ENCODE data around the gene KIR3DL3. TPM values are rescaled to one million over a fixed set of nuclear protein-coding genes. Genes with fewer than 3 reads are reported as not detected.
"Not testable (repeated sequence)": the region's sequence is repeated elsewhere in the genome, so short reads cannot be mapped to it uniquely, and the experiment has no call there.

The KIR3DL3 gene
- polyA plus RNA-seq (2013): not detected in 2 replicates

- Histone ChIP-seq H3K79me2 (ENCODE audit: control insufficient read depth, insufficient read depth, low read length, poor library complexity) (no peaks in the 10 kb centered on the region), H3K27ac (ENCODE audit: low read depth, low read length) (no peak within 1 kb of the TSS), H2BK120ac (ENCODE audit: insufficient read depth, low read length, poor library complexity) (no peak within 1 kb of the TSS), H3K23ac (ENCODE audit: low read length) (no peak within 1 kb of the TSS), H3K4me3 (ENCODE audit: low read depth, low read length) (peak within 1 kb of the TSS; percentile 30), H3K18ac (ENCODE audit: low read length) (no peak within 1 kb of the TSS), H4K8ac (ENCODE audit: low read depth, low read length) (no peak within 1 kb of the TSS), H3K4me1 (ENCODE audit: control insufficient read depth in 1 of 2, insufficient read depth in 2 of 2, low read length in 2 of 2) (no peaks in the 10 kb centered on the region), H3K27me3 (ENCODE audit: insufficient read depth, low read length) (no peaks in the 10 kb centered on the region), H2AFZ (ENCODE audit: insufficient read depth, low read length, poor library complexity) (no peak within 1 kb of the TSS), H3K4ac (ENCODE audit: low read depth, low read length) (no peak within 1 kb of the TSS), H3K9ac (ENCODE audit: low read length) (no peak within 1 kb of the TSS), H2BK12ac (ENCODE audit: low read length) (no peak within 1 kb of the TSS), H3K36me3 (ENCODE audit: control insufficient read depth in 1 of 2, insufficient read depth in 2 of 2, low read length in 2 of 2) (no peaks in the 10 kb centered on the region), H3K14ac (ENCODE audit: low read length) (no peak within 1 kb of the TSS), H2AK5ac (ENCODE audit: low read length) (no peak within 1 kb of the TSS), H3K9me3 (ENCODE audit: insufficient read depth, low read depth, low read length) (peaks cover 31% of the 10 kb centered on the region), H4K12ac (ENCODE audit: low read depth, low read length) (no peak within 1 kb of the TSS), H3K4me2 (ENCODE audit: low read length) (no peak within 1 kb of the TSS), H3K79me1 (ENCODE audit: low read length) (no peaks in the 10 kb centered on the region), H2BK5ac (ENCODE audit: low read depth, low read length, poor library complexity) (no peak within 1 kb of the TSS), H4K91ac (ENCODE audit: low read depth, low read length) (no peak within 1 kb of the TSS)
- no peak for DNase-seq
- WGBS (ENCODE audit: extremely low coverage, insufficient coverage, insufficient read length): no CpG with 5 or more reads among the region's 9 CpGs
Observed at GRCh38 chr19:54724142-54724541, at the start of gene KIR3DL3. Gene KIR3DL3 (plus strand): TSS chr19:54724442. CDS start chr19:54724497, 55 bp downstream.

- no CpG with 5 or more reads among the region's 10 CpGs for WGBS (ENCODE audit: extremely low coverage, insufficient coverage, insufficient read length)
- not testable (repeated sequence) for H3K36me3 ChIP-seq (ENCODE audit: control insufficient read depth in 1 of 2, insufficient read depth in 2 of 2, low read length in 2 of 2); H3K4ac ChIP-seq (ENCODE audit: low read depth, low read length); H4K12ac ChIP-seq (ENCODE audit: low read depth, low read length); H3K4me1 ChIP-seq (ENCODE audit: control insufficient read depth in 1 of 2, insufficient read depth in 2 of 2, low read length in 2 of 2); H3K9ac ChIP-seq (ENCODE audit: low read length); H3K18ac ChIP-seq (ENCODE audit: low read length); H3K4me3 ChIP-seq (ENCODE audit: low read depth, low read length); H3K27ac ChIP-seq (ENCODE audit: low read depth, low read length); H3K14ac ChIP-seq (ENCODE audit: low read length); H3K27me3 ChIP-seq (ENCODE audit: insufficient read depth, low read length); H2BK120ac ChIP-seq (ENCODE audit: insufficient read depth, low read length, poor library complexity); H2AK5ac ChIP-seq (ENCODE audit: low read length); H4K91ac ChIP-seq (ENCODE audit: low read depth, low read length); H3K23ac ChIP-seq (ENCODE audit: low read length); H4K8ac ChIP-seq (ENCODE audit: low read depth, low read length); H3K79me2 ChIP-seq (ENCODE audit: control insufficient read depth, insufficient read depth, low read length, poor library complexity); H2AFZ ChIP-seq (ENCODE audit: insufficient read depth, low read length, poor library complexity); H2BK5ac ChIP-seq (ENCODE audit: low read depth, low read length, poor library complexity); H3K4me2 ChIP-seq (ENCODE audit: low read length); H3K79me1 ChIP-seq (ENCODE audit: low read length); H2BK12ac ChIP-seq (ENCODE audit: low read length)
- peak in 1 of 2 donors; percentile 85 for DNase-seq
- peaks cover 17% of the 10 kb centered on the region for H3K9me3 ChIP-seq (ENCODE audit: insufficient read depth, low read depth, low read length)
Observed at GRCh38 chr19:54676210-54676834, 47.9 kb upstream of the KIR3DL3 start.

- no peaks in the 10 kb centered on the region for H3K27me3 ChIP-seq (ENCODE audit: insufficient read depth, low read length)
- no peak overlapping the region for H2AFZ ChIP-seq (ENCODE audit: insufficient read depth, low read length, poor library complexity)
- no peak overlapping the region for H3K4me3 ChIP-seq (ENCODE audit: low read depth, low read length)
- no peak overlapping the region for H2BK12ac ChIP-seq (ENCODE audit: low read length)
- H3K18ac ChIP-seq (ENCODE audit: low read length): no peak overlapping the region
- no peak overlapping the region for H3K27ac ChIP-seq (ENCODE audit: low read depth, low read length)
- H4K8ac ChIP-seq (ENCODE audit: low read depth, low read length): no peak overlapping the region
- H3K9me3 ChIP-seq (ENCODE audit: insufficient read depth, low read depth, low read length): peaks cover 8% of the 10 kb centered on the region
- H3K23ac ChIP-seq (ENCODE audit: low read length): no peak overlapping the region
- no peaks in the 10 kb centered on the region for H3K79me2 ChIP-seq (ENCODE audit: control insufficient read depth, insufficient read depth, low read length, poor library complexity)
- H3K4me1 ChIP-seq (ENCODE audit: control insufficient read depth in 1 of 2, insufficient read depth in 2 of 2, low read length in 2 of 2): no peaks in the 10 kb centered on the region
- H3K4ac ChIP-seq (ENCODE audit: low read depth, low read length): no peak overlapping the region
- H3K36me3 ChIP-seq (ENCODE audit: control insufficient read depth in 1 of 2, insufficient read depth in 2 of 2, low read length in 2 of 2): no peaks in the 10 kb centered on the region
- H3K14ac ChIP-seq (ENCODE audit: low read length): no peak overlapping the region
- H4K12ac ChIP-seq (ENCODE audit: low read depth, low read length): no peak overlapping the region
- no peak overlapping the region for H2AK5ac ChIP-seq (ENCODE audit: low read length)
- no peak overlapping the region for H2BK120ac ChIP-seq (ENCODE audit: insufficient read depth, low read length, poor library complexity)
- DNase-seq: no peak
- no peak overlapping the region for H3K9ac ChIP-seq (ENCODE audit: low read length)
- no peak overlapping the region for H3K4me2 ChIP-seq (ENCODE audit: low read length)
- H2BK5ac ChIP-seq (ENCODE audit: low read depth, low read length, poor library complexity): no peak overlapping the region
- no CpG with 5 or more reads among the region's 4 CpGs for WGBS (ENCODE audit: extremely low coverage, insufficient coverage, insufficient read length)
- no peaks in the 10 kb centered on the region for H3K79me1 ChIP-seq (ENCODE audit: low read length)
- no peak overlapping the region for H4K91ac ChIP-seq (ENCODE audit: low read depth, low read length)
Observed at GRCh38 chr19:54677217-54677616, 47.0 kb upstream of the KIR3DL3 start.

- WGBS (ENCODE audit: extremely low coverage, insufficient coverage, insufficient read length): no CpG with 5 or more reads among the region's 12 CpGs
- DNase-seq; H3K27ac ChIP-seq (ENCODE audit: low read depth, low read length); H3K4ac ChIP-seq (ENCODE audit: low read depth, low read length); H3K4me3 ChIP-seq (ENCODE audit: low read depth, low read length); H3K18ac ChIP-seq (ENCODE audit: low read length); H3K4me1 ChIP-seq (ENCODE audit: control insufficient read depth in 1 of 2, insufficient read depth in 2 of 2, low read length in 2 of 2); H2AK5ac ChIP-seq (ENCODE audit: low read length); H4K8ac ChIP-seq (ENCODE audit: low read depth, low read length); H2BK12ac ChIP-seq (ENCODE audit: low read length); H3K79me2 ChIP-seq (ENCODE audit: control insufficient read depth, insufficient read depth, low read length, poor library complexity); H3K4me2 ChIP-seq (ENCODE audit: low read length); H3K9ac ChIP-seq (ENCODE audit: low read length); H4K91ac ChIP-seq (ENCODE audit: low read depth, low read length); H4K12ac ChIP-seq (ENCODE audit: low read depth, low read length); H3K27me3 ChIP-seq (ENCODE audit: insufficient read depth, low read length); H3K79me1 ChIP-seq (ENCODE audit: low read length); H3K14ac ChIP-seq (ENCODE audit: low read length); H2BK5ac ChIP-seq (ENCODE audit: low read depth, low read length, poor library complexity); H3K36me3 ChIP-seq (ENCODE audit: control insufficient read depth in 1 of 2, insufficient read depth in 2 of 2, low read length in 2 of 2); H2BK120ac ChIP-seq (ENCODE audit: insufficient read depth, low read length, poor library complexity); H2AFZ ChIP-seq (ENCODE audit: insufficient read depth, low read length, poor library complexity); H3K23ac ChIP-seq (ENCODE audit: low read length): not testable (repeated sequence)
- peaks cover 14% of the 10 kb centered on the region for H3K9me3 ChIP-seq (ENCODE audit: insufficient read depth, low read depth, low read length)
Observed at GRCh38 chr19:54681596-54681995, 42.6 kb upstream of the KIR3DL3 start.
